Measurements from ENCODE around the gene RPL37.
"Not testable (repeated sequence)": the region's sequence is repeated elsewhere in the genome, so short reads cannot be mapped to it uniquely, and the experiment has no call there.

Gene RPL37

DNA sequence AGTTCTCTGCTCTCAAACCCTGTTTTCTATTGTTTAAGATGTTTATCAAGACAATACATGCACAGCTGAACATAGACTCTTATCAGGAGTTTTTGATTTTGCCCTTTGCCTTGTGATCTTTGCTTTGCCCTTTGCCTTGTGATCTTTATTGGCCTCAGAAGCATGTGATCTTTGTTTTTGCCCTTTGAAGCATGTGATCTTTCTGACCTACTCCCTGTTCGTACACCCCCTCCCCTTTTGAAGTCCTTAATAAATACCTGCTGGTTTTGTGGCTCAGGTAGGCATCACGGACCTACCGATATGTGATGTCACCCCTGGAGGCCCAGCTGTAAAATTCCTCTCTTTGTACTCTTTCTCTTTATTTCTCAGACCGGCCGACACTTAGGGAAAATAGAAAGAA is 30.0 kb upstream of the RPL37 start:
- not testable (repeated sequence) for H3K9me3 ChIP-seq (ENCODE audit: control insufficient read depth, insufficient read depth, low read length); H3K4me3 ChIP-seq (ENCODE audit: low read depth, low read length); H3K4me1 ChIP-seq (ENCODE audit: control insufficient read depth, insufficient read depth, low read length); H3K36me3 ChIP-seq (ENCODE audit: control insufficient read depth, insufficient read depth, low read length); H3K27me3 ChIP-seq (ENCODE audit: control insufficient read depth, insufficient read depth, low read length); H3K9ac ChIP-seq (ENCODE audit: low read depth, low read length)

GRCh38 chr5:40860711-40861110 is 25.7 kb upstream of the RPL37 start:
- Histone ChIP-seq H3K9me3 (ENCODE audit: control insufficient read depth, insufficient read depth, low read length) (no peaks in the 10 kb centered on the region), H3K9ac (ENCODE audit: low read depth, low read length) (no peak overlapping the region), H3K4me3 (ENCODE audit: low read depth, low read length) (no peak overlapping the region), H3K4me1 (ENCODE audit: control insufficient read depth, insufficient read depth, low read length) (no peaks in the 10 kb centered on the region), H3K36me3 (ENCODE audit: control insufficient read depth, insufficient read depth, low read length) (no peaks in the 10 kb centered on the region), H3K27me3 (ENCODE audit: control insufficient read depth, insufficient read depth, low read length) (no peaks in the 10 kb centered on the region)

DNA sequence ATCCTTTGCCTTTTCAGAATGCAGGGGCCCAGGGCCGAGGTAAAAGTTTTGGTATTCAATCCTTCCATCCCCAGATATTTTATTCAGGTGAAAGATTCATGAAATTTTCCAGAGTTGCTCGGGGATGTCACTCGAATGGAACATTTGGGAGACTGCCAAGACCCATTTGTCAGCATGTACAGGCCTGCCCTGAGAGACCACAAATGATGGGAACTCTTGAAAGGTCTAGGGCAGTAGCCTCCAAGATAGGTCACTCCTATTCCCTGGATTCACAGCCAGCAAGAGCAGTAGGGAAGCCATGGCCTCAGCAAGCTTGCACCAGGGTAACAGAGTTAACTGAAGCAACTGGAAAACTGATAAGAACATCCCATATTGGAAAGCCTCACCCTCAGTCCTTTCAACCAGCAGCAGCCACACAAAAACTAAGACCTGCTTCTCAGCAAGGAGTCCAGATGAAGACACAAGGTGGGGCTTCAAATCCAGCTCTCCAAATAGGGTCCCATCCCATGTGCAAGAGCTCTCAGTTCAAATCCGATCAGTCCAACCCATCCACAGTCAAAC is 18.7 kb upstream of the RPL37 start:
- Histone ChIP-seq H3K36me3 (ENCODE audit: control insufficient read depth, insufficient read depth, low read length) (no peaks in the 10 kb centered on the region), H3K27me3 (ENCODE audit: control insufficient read depth, insufficient read depth, low read length) (no peaks in the 10 kb centered on the region), H3K4me1 (ENCODE audit: control insufficient read depth, insufficient read depth, low read length) (no peaks in the 10 kb centered on the region), H3K4me3 (ENCODE audit: low read depth, low read length) (no peak overlapping the region), H3K9ac (ENCODE audit: low read depth, low read length) (no peak overlapping the region), H3K9me3 (ENCODE audit: control insufficient read depth, insufficient read depth, low read length) (no peaks in the 10 kb centered on the region)

GRCh38 chr5:40847525-40847924 is 12.5 kb upstream of the RPL37 start:
- H3K9ac ChIP-seq (ENCODE audit: low read depth, low read length) = no peak overlapping the region
- H3K9me3 ChIP-seq (ENCODE audit: control insufficient read depth, insufficient read depth, low read length) = no peaks in the 10 kb centered on the region
- H3K36me3 ChIP-seq (ENCODE audit: control insufficient read depth, insufficient read depth, low read length) = no peaks in the 10 kb centered on the region
- H3K4me1 ChIP-seq (ENCODE audit: control insufficient read depth, insufficient read depth, low read length) = no peaks in the 10 kb centered on the region
- no peak overlapping the region for H3K4me3 ChIP-seq (ENCODE audit: low read depth, low read length)
- H3K27me3 ChIP-seq (ENCODE audit: control insufficient read depth, insufficient read depth, low read length) = no peaks in the 10 kb centered on the region

- Histone ChIP-seq H3K4me1 (ENCODE audit: control insufficient read depth, insufficient read depth, low read length) (no peaks in the 10 kb centered on the region), H3K27me3 (ENCODE audit: control insufficient read depth, insufficient read depth, low read length) (no peaks in the 10 kb centered on the region), H3K36me3 (ENCODE audit: control insufficient read depth, insufficient read depth, low read length) (no peaks in the 10 kb centered on the region), H3K9me3 (ENCODE audit: control insufficient read depth, insufficient read depth, low read length) (no peaks in the 10 kb centered on the region), H3K9ac (ENCODE audit: low read depth, low read length) (no peak overlapping the region), H3K4me3 (ENCODE audit: low read depth, low read length) (no peak overlapping the region)
Observed at GRCh38 chr5:40846371-40846770, 11.3 kb upstream of the RPL37 start.

- no peaks in the 10 kb centered on the region for H3K4me1 ChIP-seq (ENCODE audit: control insufficient read depth, insufficient read depth, low read length)
- no peak overlapping the region for H3K4me3 ChIP-seq (ENCODE audit: low read depth, low read length)
Observed at GRCh38 chr5:40844565-40844964, 9.5 kb upstream of the RPL37 start.

DNA sequence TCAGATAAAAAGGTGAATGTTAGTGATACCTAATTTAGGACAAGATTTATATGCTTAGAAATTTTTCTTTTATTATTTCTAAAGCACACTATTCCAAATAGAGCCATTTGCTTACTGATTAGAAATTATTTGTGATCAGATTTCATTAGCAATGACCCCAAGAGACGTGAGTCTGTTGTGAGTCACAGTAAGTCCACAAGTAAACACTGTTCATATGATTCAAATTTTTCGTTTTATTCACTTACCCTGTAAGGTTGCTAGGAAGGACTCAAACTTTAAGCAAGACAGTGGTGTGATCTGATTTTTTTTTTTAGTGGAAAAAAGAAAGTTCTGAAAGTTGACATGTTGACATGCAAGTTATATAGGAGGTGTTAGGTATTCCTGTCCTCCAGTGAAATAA is 7.3 kb upstream of the RPL37 start:
- H3K9me3 ChIP-seq (ENCODE audit: control insufficient read depth, insufficient read depth, low read length) = no peaks in the 10 kb centered on the region
- H3K4me1 ChIP-seq (ENCODE audit: control insufficient read depth, insufficient read depth, low read length) = no peaks in the 10 kb centered on the region
- H3K9ac ChIP-seq (ENCODE audit: low read depth, low read length) = no peak overlapping the region
- no peak overlapping the region for H3K4me3 ChIP-seq (ENCODE audit: low read depth, low read length)
- H3K36me3 ChIP-seq (ENCODE audit: control insufficient read depth, insufficient read depth, low read length) = no peaks in the 10 kb centered on the region
- no peaks in the 10 kb centered on the region for H3K27me3 ChIP-seq (ENCODE audit: control insufficient read depth, insufficient read depth, low read length)

More at GRCh38 chr5:40844565-40844964, 9.5 kb upstream of the RPL37 start:
- no peaks in the 10 kb centered on the region for H3K27me3 ChIP-seq (ENCODE audit: control insufficient read depth, insufficient read depth, low read length)
- no peaks in the 10 kb centered on the region for H3K36me3 ChIP-seq (ENCODE audit: control insufficient read depth, insufficient read depth, low read length)
- H3K9ac ChIP-seq (ENCODE audit: low read depth, low read length) = no peak overlapping the region
- H3K9me3 ChIP-seq (ENCODE audit: control insufficient read depth, insufficient read depth, low read length) = no peaks in the 10 kb centered on the region

DNA sequence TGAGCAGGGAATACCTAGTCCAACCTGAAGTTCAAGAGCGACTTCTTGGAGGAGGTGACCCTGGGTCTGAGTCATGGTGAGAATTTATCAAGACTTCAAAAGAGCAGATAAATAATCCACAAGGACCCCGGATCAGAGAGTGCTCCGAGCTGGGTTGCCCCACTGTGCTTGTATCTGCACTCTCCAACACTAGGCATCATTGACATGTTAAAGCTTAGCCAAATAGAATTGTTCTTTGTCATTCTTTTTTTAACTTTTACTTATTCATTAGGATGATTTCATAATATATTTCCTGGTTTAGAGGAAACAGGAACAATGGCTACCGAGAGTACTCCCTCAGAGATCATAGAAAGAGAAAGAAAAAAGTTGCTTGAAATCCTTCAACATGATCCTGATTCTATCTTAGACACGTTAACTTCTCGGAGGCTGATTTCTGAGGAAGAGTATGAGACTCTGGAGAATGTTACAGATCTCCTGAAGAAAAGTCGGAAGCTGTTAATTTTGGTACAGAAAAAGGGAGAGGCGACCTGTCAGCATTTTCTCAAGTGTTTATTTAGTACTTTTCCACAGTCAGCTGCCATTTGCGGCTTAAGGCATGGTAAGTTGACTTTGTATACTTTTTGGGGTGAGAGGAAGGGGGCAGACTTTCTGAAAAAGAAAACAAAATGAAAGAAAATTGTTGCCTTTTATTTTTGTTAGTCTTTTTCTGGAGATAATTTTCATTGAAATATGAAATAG is 6.2 kb upstream of the RPL37 start, which contains the start of gene CARD6:
Gene CARD6 (plus strand): TSS at position 300 of the 738 bp plus-strand sequence. CDS start 16 bp downstream, at position 316.
- Histone ChIP-seq H3K36me3 (ENCODE audit: control insufficient read depth, insufficient read depth, low read length) (no peaks in the 10 kb centered on the region), H3K9ac (ENCODE audit: low read depth, low read length) (peak within 1 kb of the TSS; percentile 19), H3K27me3 (ENCODE audit: control insufficient read depth, insufficient read depth, low read length) (no peaks in the 10 kb centered on the region), H3K4me3 (ENCODE audit: low read depth, low read length) (peak within 1 kb of the TSS; percentile 26), H3K9me3 (ENCODE audit: control insufficient read depth, insufficient read depth, low read length) (no peaks in the 10 kb centered on the region), H3K4me1 (ENCODE audit: control insufficient read depth, insufficient read depth, low read length) (no peaks in the 10 kb centered on the region)

DNA sequence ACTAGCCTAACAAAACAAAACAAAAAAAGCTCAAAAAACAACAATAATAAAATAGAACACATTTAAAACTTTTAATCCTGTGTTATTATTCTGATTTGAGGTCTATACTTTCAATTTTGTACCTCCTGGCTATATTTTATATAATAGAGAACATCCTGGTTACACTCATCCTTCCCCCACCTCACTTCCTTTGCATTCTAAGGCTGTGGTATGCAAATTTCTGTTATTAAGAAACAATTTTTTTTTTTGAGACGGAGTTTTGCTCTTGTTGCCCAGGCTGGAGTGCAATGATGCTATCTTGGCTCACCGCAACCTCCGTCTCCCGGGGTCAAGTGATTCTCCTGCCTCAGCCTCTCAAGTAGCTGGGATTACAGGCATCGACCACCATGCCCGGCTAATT is 3.1 kb upstream of the RPL37 start:
- H3K4me3 ChIP-seq (ENCODE audit: low read depth, low read length) = no peak overlapping the region
- no peaks in the 10 kb centered on the region for H3K27me3 ChIP-seq (ENCODE audit: control insufficient read depth, insufficient read depth, low read length)
- H3K9me3 ChIP-seq (ENCODE audit: control insufficient read depth, insufficient read depth, low read length) = no peaks in the 10 kb centered on the region
- H3K36me3 ChIP-seq (ENCODE audit: control insufficient read depth, insufficient read depth, low read length) = peaks cover 17% of the 10 kb centered on the region
- no peak overlapping the region for H3K9ac ChIP-seq (ENCODE audit: low read depth, low read length)
- peaks cover 3% of the 10 kb centered on the region for H3K4me1 ChIP-seq (ENCODE audit: control insufficient read depth, insufficient read depth, low read length)

GRCh38 chr5:40834391-40834848 is 602 bp downstream of the RPL37 start:
- Histone ChIP-seq H3K36me3 (ENCODE audit: control insufficient read depth, insufficient read depth, low read length) (peaks cover 52% of the 10 kb centered on the region), H3K9me3 (ENCODE audit: control insufficient read depth, insufficient read depth, low read length) (no peaks in the 10 kb centered on the region), H3K4me1 (ENCODE audit: control insufficient read depth, insufficient read depth, low read length) (peaks cover 9% of the 10 kb centered on the region), H3K27me3 (ENCODE audit: control insufficient read depth, insufficient read depth, low read length) (no peaks in the 10 kb centered on the region), H3K4me3 (ENCODE audit: low read depth, low read length) (peak overlapping the region; percentile 99), H3K9ac (ENCODE audit: low read depth, low read length) (peak overlapping the region; percentile 100)

- Histone ChIP-seq H3K9ac (ENCODE audit: low read depth, low read length) (peak overlapping the region; percentile 100), H3K9me3 (ENCODE audit: control insufficient read depth, insufficient read depth, low read length) (no peaks in the 10 kb centered on the region), H3K4me3 (ENCODE audit: low read depth, low read length) (peak overlapping the region; percentile 99), H3K36me3 (ENCODE audit: control insufficient read depth, insufficient read depth, low read length) (peaks cover 58% of the 10 kb centered on the region), H3K4me1 (ENCODE audit: control insufficient read depth, insufficient read depth, low read length) (peaks cover 10% of the 10 kb centered on the region), H3K27me3 (ENCODE audit: control insufficient read depth, insufficient read depth, low read length) (no peaks in the 10 kb centered on the region)
Observed at GRCh38 chr5:40833712-40834229, 1.3 kb downstream of the RPL37 start.

DNA sequence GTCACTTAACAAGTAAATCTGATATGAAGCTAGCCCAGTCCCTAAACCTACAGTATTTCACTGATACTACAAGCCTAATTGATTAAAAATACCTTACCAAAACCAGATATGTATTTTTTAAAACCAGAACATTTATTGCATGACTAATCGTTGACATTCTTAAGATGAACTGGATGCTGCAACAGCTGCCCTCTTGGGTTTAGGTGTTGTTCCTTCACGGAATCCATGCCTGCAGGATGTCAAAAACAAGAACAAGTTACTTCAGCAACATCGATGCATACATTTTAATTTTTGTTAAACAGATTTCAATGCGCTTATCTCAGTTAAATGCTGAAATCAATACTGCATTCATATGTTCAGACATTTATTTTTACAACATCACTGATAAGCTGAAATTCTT is 2.7 kb downstream of the RPL37 start:
- H3K36me3 ChIP-seq (ENCODE audit: control insufficient read depth, insufficient read depth, low read length) = peaks cover 69% of the 10 kb centered on the region
- H3K4me3 ChIP-seq (ENCODE audit: low read depth, low read length) = no peak overlapping the region
- no peaks in the 10 kb centered on the region for H3K27me3 ChIP-seq (ENCODE audit: control insufficient read depth, insufficient read depth, low read length)
- no peaks in the 10 kb centered on the region for H3K9me3 ChIP-seq (ENCODE audit: control insufficient read depth, insufficient read depth, low read length)
- H3K4me1 ChIP-seq (ENCODE audit: control insufficient read depth, insufficient read depth, low read length) = peaks cover 12% of the 10 kb centered on the region
- H3K9ac ChIP-seq (ENCODE audit: low read depth, low read length) = no peak overlapping the region
